Liver (tissue), 9 donors: ENCODE data around the gene IGF1R. TPM values are rescaled to one million over a fixed set of nuclear protein-coding genes. Genes with fewer than 3 reads are reported as not detected.

Source experiments
- DNase-seq: peaks from one replicate; pipeline ENCODE4 v3.0.0-alpha.2; 2017; ENCODE audit warnings: low spot score
- H3K27ac ChIP-seq, 2 donors: one replicate each; pipeline ENCODE4 v1.7.0; 2013; ENCODE audit warnings: inconsistent platforms in 2 of 2, low read length in 2 of 2, control low read depth in 1 of 2, low read depth in 1 of 2, mild to moderate bottlenecking in 1 of 2
- H3K27me3 ChIP-seq, 4 donors: one replicate each; pipeline versions ENCODE4 v1.6.1 to v1.7.0; 2013; ENCODE audit warnings: low read length in 3 of 4, inconsistent platforms in 1 of 4, mild to moderate bottlenecking in 1 of 4, moderate library complexity in 1 of 4; ENCODE audit not compliant: control insufficient read depth in 4 of 4, insufficient read depth in 4 of 4
- H3K36me3 ChIP-seq, 4 donors: one replicate each; pipeline versions ENCODE4 v1.6.1 to v1.7.0; 2013; ENCODE audit warnings: low read length in 3 of 4, mild to moderate bottlenecking in 3 of 4, low read depth in 1 of 4, moderate library complexity in 1 of 4; ENCODE audit not compliant: control insufficient read depth in 4 of 4, insufficient read depth in 3 of 4
- H3K4me1 ChIP-seq, 4 donors: one replicate each; pipeline versions ENCODE4 v1.6.1 to v1.7.0; 2013; ENCODE audit warnings: low read length in 3 of 4, mild to moderate bottlenecking in 3 of 4, moderate library complexity in 1 of 4; ENCODE audit not compliant: control insufficient read depth in 4 of 4, insufficient read depth in 4 of 4
- H3K4me3 ChIP-seq, 3 donors: one replicate each; pipeline versions ENCODE4 v1.6.1 to v1.7.0; 2013; ENCODE audit warnings: low read length in 3 of 3, control low read depth in 1 of 3, low read depth in 1 of 3, mild to moderate bottlenecking in 1 of 3
- H3K9ac ChIP-seq, 2 donors: one replicate each; pipeline ENCODE4 v1.7.0; 2013; ENCODE audit warnings: low read length in 2 of 2, mild to moderate bottlenecking in 2 of 2, moderate library complexity in 2 of 2, control low read depth in 1 of 2, low read depth in 1 of 2
- H3K9me3 ChIP-seq, 4 donors: one replicate each; pipeline versions ENCODE4 v1.6.1 to v1.7.0; 2013; ENCODE audit warnings: low read length in 3 of 4; ENCODE audit not compliant: control insufficient read depth in 4 of 4
- ATF3 ChIP-seq: IDR thresholded peaks from 2 replicates; pipeline ENCODE4 v1.6.1; 2016; ENCODE audit warnings: antibody characterized with exemption
- CTCF ChIP-seq: fragments of 150-350 bp; IDR thresholded peaks from 2 replicates; pipeline ENCODE4 v1.5.1; 2017; ENCODE audit warnings: improper control_type of control experiment, low read depth, low read length; ENCODE audit not compliant: missing input control
- FOXA1 ChIP-seq: IDR thresholded peaks from 2 replicates; pipeline ENCODE4 v1.6.1; 2016; ENCODE audit warnings: antibody characterized with exemption
- FOXA2 ChIP-seq: IDR thresholded peaks from 2 replicates; pipeline ENCODE4 v1.6.1; 2016; ENCODE audit warnings: antibody characterized with exemption
- GABPA ChIP-seq, 2 donors: IDR thresholded peaks in 1 of 2; conservative IDR thresholded peaks in 1 of 2; 2 replicates each; pipeline ENCODE4 v1.6.1; 2016; ENCODE audit warnings: antibody characterized with exemption in 2 of 2, mild to moderate bottlenecking in 1 of 2, moderate library complexity in 1 of 2
- HNF4G ChIP-seq: IDR thresholded peaks from 2 replicates; pipeline ENCODE4 v1.6.1; 2016; ENCODE audit warnings: antibody characterized with exemption
- JUND ChIP-seq, 2 donors: IDR thresholded peaks; 2 replicates each; pipeline ENCODE4 v1.6.1; 2016; ENCODE audit warnings: antibody characterized with exemption in 2 of 2
- MAX ChIP-seq: IDR thresholded peaks from 2 replicates; pipeline ENCODE4 v1.6.1; 2016; ENCODE audit warnings: antibody characterized with exemption
- NR2F2 ChIP-seq: IDR thresholded peaks from 2 replicates; pipeline ENCODE4 v1.6.1; 2016; ENCODE audit warnings: antibody characterized with exemption
- RAD21 ChIP-seq, 2 donors: IDR thresholded peaks; 2 replicates each; pipeline ENCODE4 v1.6.1; 2016; ENCODE audit warnings: antibody characterized with exemption in 2 of 2, mild to moderate bottlenecking in 2 of 2
- REST ChIP-seq: IDR thresholded peaks from 2 replicates; pipeline ENCODE4 v1.6.1; 2016; ENCODE audit warnings: antibody characterized with exemption, mild to moderate bottlenecking
- RXRA ChIP-seq, 2 donors: IDR thresholded peaks; 2 replicates each; pipeline ENCODE4 v1.6.1; 2017 to 2018; ENCODE audit warnings: antibody characterized with exemption in 2 of 2, mild to moderate bottlenecking in 1 of 2
- SP1 ChIP-seq: IDR thresholded peaks from 2 replicates; pipeline ENCODE4 v1.6.1; 2018; ENCODE audit warnings: antibody characterized with exemption, mild to moderate bottlenecking
- ZBTB33 ChIP-seq: IDR thresholded peaks from 2 replicates; pipeline ENCODE4 v1.6.1; 2016; ENCODE audit warnings: antibody characterized with exemption
- WGBS: extraction: QIAGEN DNeasy Blood & Tissue Kit; methylation state at CpG from one replicate; pipeline ENCODE4 v1.1.7; 2013; 5-methylcytosine and 5-hydroxymethylcytosine counted together
- polyA plus RNA-seq, 2 donors: library from polyadenylated mRNA; stranded (reverse) in 1 of 2; unstranded in 1 of 2; fragments of 200-250 nt in 1 of 2; fragments of >200 nt in 1 of 2; fragmentation: Nextera tagmentation in 1 of 2; extraction: Ambion mirVana in 1 of 2; gene quantifications; one replicate each; pipeline versions ENCODE4 v1.2.1 to v1.2.3, GENCODE V29; 2013 to 2015
- total RNA-seq, 2 donors: library from RNA; depleted of rRNA; stranded (reverse); fragments of >200 nt; gene quantifications; one replicate each; pipeline ENCODE4 v1.2.3, GENCODE V29; 2014
- donor health status: healthy.
- donor health status: healthy.
- donor health status: healthy.
- donor health status: healthy.
- donor health status: healthy.

The IGF1R gene
- total and polyA plus RNA-seq, 4 donors = 0.69 to 10.3 (median 3.2) TPM

- H3K4me1 ChIP-seq = peaks cover 0 to 7% (median 0%) of the 10 kb centered on the region in 4 donors
- H3K27ac ChIP-seq = no peak overlapping the region
- no peak overlapping the region for H3K9ac ChIP-seq
- no peak for DNase-seq
- TF ChIP-seq ATF3 (no peak), JUND (IDR thresholded peaks at IDR 0.05) (no peak), FOXA1 (no peak), REST (no peak), HNF4G (no peak), CTCF (no peak), MAX (no peak), FOXA2 (no peak), ZBTB33 (no peak)
- no peak overlapping the region for H3K4me3 ChIP-seq
- no peaks in the 10 kb centered on the region for H3K9me3 ChIP-seq
- peaks cover 0 to 4% (median 0%) of the 10 kb centered on the region in 4 donors for H3K27me3 ChIP-seq
- H3K36me3 ChIP-seq = no peaks in the 10 kb centered on the region
- 69% methylated on average over 12 of the region's 12 CpGs for WGBS
Measured at GRCh38 chr15:98805434-98806274, 157.3 kb downstream of the IGF1R start.

GRCh38 chr15:98806275-98806895, 158.0 kb downstream of the IGF1R start:
- H3K36me3 ChIP-seq = no peaks in the 10 kb centered on the region
- no peak for DNase-seq
- no peaks in the 10 kb centered on the region for H3K4me1 ChIP-seq
- no peaks in the 10 kb centered on the region for H3K9me3 ChIP-seq
- peaks cover 0 to 4% (median 0%) of the 10 kb centered on the region in 4 donors for H3K27me3 ChIP-seq
- H3K4me3 ChIP-seq = no peak overlapping the region
- no peak overlapping the region for H3K27ac ChIP-seq
- WGBS = 89% methylated on average over 9 of the region's 9 CpGs
- H3K9ac ChIP-seq = no peak overlapping the region
- TF ChIP-seq RXRA (IDR thresholded peaks at IDR 0.05) (no peak), SP1 (no peak), NR2F2 (no peak), JUND (IDR thresholded peaks at IDR 0.05) (no peak), ATF3 (no peak), MAX (no peak), FOXA1 (no peak), GABPA (IDR thresholded peaks at IDR 0.05 in 1 of 2, conservative IDR thresholded peaks at IDR 0.05 in 1 of 2) (no peak), REST (no peak), RAD21 (IDR thresholded peaks at IDR 0.05) (no peak)
